PC-9 (cell line): ENCODE measurements around the gene HESX1.

Experiments
- EZH2 ChIP-seq: fragments of 200-600 bp; sonication (generic); IDR thresholded peaks from 2 replicates; pipeline ENCODE4 v1.8.0; 2017; ENCODE audit warnings: antibody characterized with exemption, low read depth
- TF ChIP-seq, protein P1 (sequence below): fragments of 200-600 bp; sonication (generic); conservative IDR thresholded peaks from 2 replicates; pipeline ENCODE4 v1.6.1; 2017; ENCODE audit warnings: mixed run types, antibody characterized with exemption, mild to moderate bottlenecking, moderate library complexity

DNA sequence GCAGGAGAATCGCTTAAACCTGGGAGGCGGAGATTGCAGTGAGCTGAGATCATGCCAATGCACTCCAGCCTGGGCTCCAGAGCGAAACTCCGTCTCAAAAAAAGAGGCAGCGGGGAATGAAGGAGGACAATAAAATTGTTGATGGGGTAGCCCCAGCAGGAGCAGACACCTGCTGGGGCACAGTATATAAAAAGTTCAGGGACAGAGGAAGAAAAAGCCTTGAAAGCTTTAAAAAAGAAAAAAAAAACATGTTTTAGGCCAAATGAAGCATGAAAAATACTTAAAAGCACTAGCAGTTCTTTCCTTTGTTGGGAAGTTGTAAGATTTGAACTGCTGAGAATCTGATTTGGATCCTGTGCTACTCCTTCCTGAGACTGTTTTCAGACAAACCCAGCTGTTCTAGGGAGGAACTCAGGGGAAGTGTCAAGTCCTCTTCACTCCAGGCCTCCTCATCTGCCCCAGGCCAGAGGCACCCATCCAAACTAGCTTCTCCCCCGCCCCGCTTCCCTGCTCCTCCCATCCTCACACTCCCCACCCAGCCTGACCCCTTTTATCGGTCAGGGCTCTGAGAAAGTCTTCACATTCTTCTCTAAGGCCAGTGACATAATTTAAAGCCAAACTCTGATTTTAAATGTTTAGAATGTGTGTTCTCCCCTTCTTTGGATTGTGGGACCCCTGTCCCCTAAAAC, 39.6 kb downstream of the HESX1 start:
- TF ChIP-seq, protein P1, sequence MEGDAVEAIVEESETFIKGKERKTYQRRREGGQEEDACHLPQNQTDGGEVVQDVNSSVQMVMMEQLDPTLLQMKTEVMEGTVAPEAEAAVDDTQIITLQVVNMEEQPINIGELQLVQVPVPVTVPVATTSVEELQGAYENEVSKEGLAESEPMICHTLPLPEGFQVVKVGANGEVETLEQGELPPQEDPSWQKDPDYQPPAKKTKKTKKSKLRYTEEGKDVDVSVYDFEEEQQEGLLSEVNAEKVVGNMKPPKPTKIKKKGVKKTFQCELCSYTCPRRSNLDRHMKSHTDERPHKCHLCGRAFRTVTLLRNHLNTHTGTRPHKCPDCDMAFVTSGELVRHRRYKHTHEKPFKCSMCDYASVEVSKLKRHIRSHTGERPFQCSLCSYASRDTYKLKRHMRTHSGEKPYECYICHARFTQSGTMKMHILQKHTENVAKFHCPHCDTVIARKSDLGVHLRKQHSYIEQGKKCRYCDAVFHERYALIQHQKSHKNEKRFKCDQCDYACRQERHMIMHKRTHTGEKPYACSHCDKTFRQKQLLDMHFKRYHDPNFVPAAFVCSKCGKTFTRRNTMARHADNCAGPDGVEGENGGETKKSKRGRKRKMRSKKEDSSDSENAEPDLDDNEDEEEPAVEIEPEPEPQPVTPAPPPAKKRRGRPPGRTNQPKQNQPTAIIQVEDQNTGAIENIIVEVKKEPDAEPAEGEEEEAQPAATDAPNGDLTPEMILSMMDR, result no peak
- TF ChIP-seq EZH2, result no peak
